Calu3 (cell line): ENCODE data around the gene CTIF. TPM values are rescaled to one million over a fixed set of nuclear protein-coding genes. Genes with fewer than 3 reads are reported as not detected.

Experiments used
- BruUV-seq: library from RNA; stranded (reverse); fragments of 400-500 nt; replicated peaks from 2 replicates; lab custom pipeline; 2021; lab: Mats Ljungman, UMichigan
- CTCF ChIA-PET: fragments of 300-600 bp; sonication (Branson Sonifier 250); formaldehyde crosslinking; loops from one replicate; lab custom pipeline; 2022; ENCODE audit warnings: antibody characterized with exemption; lab: Charles Lee
- DNase-seq: peaks from one replicate; pipeline ENCODE4 v3.0.0; 2022
- H3K27ac Mint-ChIP-seq: one replicate; pipeline ENCODE4 v1.8.0; 2022; ENCODE audit warnings: mixed read lengths; ENCODE audit not compliant: unreplicated experiment
- H3K27me3 Mint-ChIP-seq: one replicate; pipeline ENCODE4 v1.8.0; 2022; ENCODE audit warnings: mixed read lengths; ENCODE audit not compliant: unreplicated experiment
- H3K36me3 Mint-ChIP-seq: one replicate; pipeline ENCODE4 v1.8.0; 2022; ENCODE audit warnings: mild to moderate bottlenecking, moderate library complexity, mixed read lengths; ENCODE audit not compliant: insufficient read depth, unreplicated experiment
- H3K4me1 Mint-ChIP-seq: one replicate; pipeline ENCODE4 v1.8.0; 2022; ENCODE audit warnings: mild to moderate bottlenecking, low read depth, mixed read lengths; ENCODE audit not compliant: unreplicated experiment
- H3K4me3 Mint-ChIP-seq: one replicate; pipeline ENCODE4 v1.8.0; 2022; ENCODE audit warnings: mild to moderate bottlenecking, low read depth, moderate library complexity, mixed read lengths; ENCODE audit not compliant: unreplicated experiment
- H3K9me3 Mint-ChIP-seq: one replicate; pipeline ENCODE4 v1.8.0; 2022; ENCODE audit warnings: low read depth, mixed read lengths; ENCODE audit not compliant: unreplicated experiment
- intact Hi-C: fragments of 100-400 bp; cut with micrococcal nuclease; formaldehyde crosslinking; loops from one replicate; pipeline ENCODE4 v1.10.0; 2022; ENCODE audit not compliant: unreplicated experiment
- total RNA-seq: library from RNA; stranded (reverse); gene quantifications from 2 replicates; pipeline ENCODE4 v1.2.3, GENCODE V29; 2022
- TF ChIP-seq, protein P1 (sequence below): fragments of 200-600 bp; IDR thresholded peaks from one replicate; pipeline ENCODE4 v1.8.0; 2022; ENCODE audit warnings: antibody characterized with exemption; ENCODE audit not compliant: unreplicated experiment

CTIF gene
- total RNA-seq, 1 experiment from 2014 or later: 40.8 TPM

DNA sequence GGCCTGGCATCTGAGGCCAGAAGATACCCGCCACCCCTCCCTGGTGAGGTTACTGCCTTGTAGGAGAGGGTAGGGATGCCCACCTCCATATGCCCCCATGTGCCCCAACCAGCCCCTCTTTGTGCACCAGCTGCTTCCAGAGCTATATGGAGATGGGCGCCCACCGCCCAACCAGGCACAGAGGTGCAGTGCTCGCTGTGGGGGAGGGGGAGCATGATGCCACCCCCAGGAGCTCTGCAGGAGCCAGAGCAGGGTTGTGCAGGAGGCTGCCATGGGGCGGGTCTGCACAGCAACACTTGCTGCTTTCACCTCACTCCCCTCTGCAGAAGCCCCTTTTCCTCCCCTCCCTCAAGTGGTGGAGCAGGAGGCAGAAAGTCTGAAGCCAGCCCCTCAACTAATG is 237.3 kb downstream of the CTIF start:
- CTCF ChIA-PET: interaction anchor here (0.8 to 1.0 kb wide), 3 partner anchors 56 to 462 kb away, joined by 3 read pairs; no protein-coding TSS in a partner anchor

DNA sequence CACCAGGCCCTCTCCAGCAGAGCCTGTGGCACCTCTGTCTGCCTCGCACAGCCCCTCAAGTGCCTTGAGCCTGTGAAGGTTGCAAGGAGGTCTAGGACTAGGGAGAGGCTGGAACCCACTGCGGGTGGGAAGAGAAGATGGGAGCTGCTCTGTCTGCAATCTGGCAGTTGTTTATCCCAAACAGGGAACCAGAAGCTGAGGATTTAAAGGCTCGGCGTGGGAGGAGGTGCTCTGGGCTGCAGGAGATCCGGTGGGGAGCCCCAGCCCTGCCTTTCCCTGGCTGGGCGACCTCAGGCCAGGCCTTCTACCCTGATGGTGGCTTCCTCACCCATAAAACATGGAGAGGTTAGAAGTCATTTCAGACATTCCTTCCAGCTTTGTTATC is 237.8 kb downstream of the CTIF start:
- no peak for DNase-seq
- Mint-ChIP-seq H3K4me1 (no peaks in the 10 kb centered on the region), H3K27ac (no peak overlapping the region), H3K36me3 (peaks cover 4% of the 10 kb centered on the region), H3K4me3 (no peak overlapping the region), H3K27me3 (no peaks in the 10 kb centered on the region), H3K9me3 (no peaks in the 10 kb centered on the region)
- intact Hi-C loops: loop anchor here (2.0 to 5.0 kb wide), 2 partner anchors 170 to 266 kb away; no protein-coding TSS in a partner anchor
- BruUV-seq: no TSS peak
- TF ChIP-seq, protein P1, sequence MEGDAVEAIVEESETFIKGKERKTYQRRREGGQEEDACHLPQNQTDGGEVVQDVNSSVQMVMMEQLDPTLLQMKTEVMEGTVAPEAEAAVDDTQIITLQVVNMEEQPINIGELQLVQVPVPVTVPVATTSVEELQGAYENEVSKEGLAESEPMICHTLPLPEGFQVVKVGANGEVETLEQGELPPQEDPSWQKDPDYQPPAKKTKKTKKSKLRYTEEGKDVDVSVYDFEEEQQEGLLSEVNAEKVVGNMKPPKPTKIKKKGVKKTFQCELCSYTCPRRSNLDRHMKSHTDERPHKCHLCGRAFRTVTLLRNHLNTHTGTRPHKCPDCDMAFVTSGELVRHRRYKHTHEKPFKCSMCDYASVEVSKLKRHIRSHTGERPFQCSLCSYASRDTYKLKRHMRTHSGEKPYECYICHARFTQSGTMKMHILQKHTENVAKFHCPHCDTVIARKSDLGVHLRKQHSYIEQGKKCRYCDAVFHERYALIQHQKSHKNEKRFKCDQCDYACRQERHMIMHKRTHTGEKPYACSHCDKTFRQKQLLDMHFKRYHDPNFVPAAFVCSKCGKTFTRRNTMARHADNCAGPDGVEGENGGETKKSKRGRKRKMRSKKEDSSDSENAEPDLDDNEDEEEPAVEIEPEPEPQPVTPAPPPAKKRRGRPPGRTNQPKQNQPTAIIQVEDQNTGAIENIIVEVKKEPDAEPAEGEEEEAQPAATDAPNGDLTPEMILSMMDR: no peak
- CTCF ChIA-PET: interaction anchor here (0.8 to 1.0 kb wide), 3 partner anchors 56 to 462 kb away, joined by 3 read pairs; no protein-coding TSS in a partner anchor

More for the DNA sequence above, 237.3 kb downstream of the CTIF start:
- Mint-ChIP-seq H3K4me3 (no peak overlapping the region), H3K27me3 (no peaks in the 10 kb centered on the region), H3K4me1 (no peaks in the 10 kb centered on the region), H3K27ac (no peak overlapping the region), H3K36me3 (peaks cover 4% of the 10 kb centered on the region), H3K9me3 (no peaks in the 10 kb centered on the region)
- DNase-seq: no peak
- TF ChIP-seq, protein P1: no peak
- no TSS peak for BruUV-seq
- intact Hi-C loops: loop anchor here (2.0 to 5.0 kb wide), 2 partner anchors 171 to 266 kb away; no protein-coding TSS in a partner anchor

DNA sequence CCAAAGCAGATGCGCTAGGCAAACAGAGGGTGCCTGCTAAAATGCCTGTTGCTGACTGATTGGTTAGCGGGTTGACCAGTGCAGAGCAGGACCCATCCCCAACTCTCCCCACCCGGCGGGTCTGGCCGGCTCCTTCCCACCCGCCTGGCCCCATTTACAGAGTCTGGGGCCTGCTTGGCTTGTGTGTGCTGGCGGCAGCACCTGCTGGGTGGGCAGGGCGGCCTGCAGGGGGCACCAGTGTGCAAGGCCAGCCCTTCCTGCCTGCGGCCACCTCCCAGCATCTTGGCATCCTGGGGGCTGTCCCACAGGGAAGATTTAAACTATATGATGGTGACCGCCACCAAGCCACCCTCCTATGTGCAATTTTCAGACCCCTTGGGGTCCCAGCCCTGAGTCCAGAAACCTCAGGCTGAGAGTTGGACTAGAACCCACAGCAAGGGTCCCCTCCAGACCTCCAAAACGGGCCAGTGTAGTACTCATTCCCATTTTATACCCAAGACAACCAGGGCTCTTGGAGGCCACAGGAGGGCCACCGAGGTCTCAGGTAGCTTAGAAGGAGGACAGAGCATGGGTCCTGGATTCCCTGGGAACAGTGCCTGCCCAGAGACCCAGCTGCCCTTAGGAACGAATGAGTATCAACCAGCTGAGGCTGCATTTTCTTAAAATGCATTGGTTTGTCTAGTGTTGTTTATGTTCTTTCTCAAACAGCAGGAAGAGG is 238.4 kb downstream of the CTIF start:
- Mint-ChIP-seq H3K9me3 (no peaks in the 10 kb centered on the region), H3K4me1 (no peaks in the 10 kb centered on the region), H3K27me3 (no peaks in the 10 kb centered on the region), H3K4me3 (no peak overlapping the region), H3K27ac (no peak overlapping the region), H3K36me3 (peaks cover 4% of the 10 kb centered on the region)
- BruUV-seq: no TSS peak
- peak; percentile 82 for DNase-seq
- CTCF ChIA-PET: interaction anchor here (0.8 to 1.0 kb wide), 3 partner anchors 55 to 461 kb away, joined by 3 read pairs; no protein-coding TSS in a partner anchor
- TF ChIP-seq, protein P1: peak; percentile 94
- intact Hi-C loops: loop anchor here (2.0 to 5.0 kb wide), 2 partner anchors 170 to 265 kb away; no protein-coding TSS in a partner anchor

DNA sequence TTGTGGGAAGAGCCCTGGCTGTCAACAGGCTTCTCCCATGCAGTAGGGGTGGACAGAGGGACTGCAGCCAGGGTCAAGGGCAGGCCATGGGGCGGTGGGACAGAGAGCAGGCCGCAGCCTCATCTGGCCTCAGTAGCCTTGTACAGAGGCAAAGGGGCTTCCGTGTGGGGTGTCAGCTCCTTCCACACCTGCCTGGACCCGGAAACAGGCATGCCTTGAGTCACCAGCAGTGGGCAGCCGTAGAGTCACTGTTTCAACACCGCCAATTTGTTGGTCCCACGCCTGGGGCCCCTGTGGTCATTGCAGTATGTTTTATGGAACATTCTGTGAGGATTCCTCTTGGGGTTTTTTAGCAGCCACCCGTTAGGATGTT is 238.9 kb downstream of the CTIF start:
- Mint-ChIP-seq H3K27me3 (no peaks in the 10 kb centered on the region), H3K4me3 (no peak overlapping the region), H3K36me3 (peaks cover 4% of the 10 kb centered on the region), H3K4me1 (no peaks in the 10 kb centered on the region), H3K9me3 (no peaks in the 10 kb centered on the region), H3K27ac (no peak overlapping the region)
- CTCF ChIA-PET: no interaction called here
- intact Hi-C loops: loop anchor here (2.0 to 5.0 kb wide), 2 partner anchors 169 to 265 kb away; no protein-coding TSS in a partner anchor
- BruUV-seq: no TSS peak
- TF ChIP-seq, protein P1: no peak
- no peak for DNase-seq
